GM19035 (cell line): ENCODE data around the gene WNT4.

Source experiments
- ATAC-seq: cut with Tn5 transposase; IDR thresholded peaks from one replicate; pipeline ENCODE4 v1.9.1; 2021; ENCODE audit not compliant: unreplicated experiment

Gene WNT4

GRCh38 chr1:22089134-22089571 lies 53.7 kb downstream of the WNT4 start:
- ATAC-seq: no peak

GRCh38 chr1:22088331-22088730 lies 54.6 kb downstream of the WNT4 start:
- ATAC-seq: no peak

GRCh38 chr1:22080191-22080590 lies 62.7 kb downstream of the WNT4 start:
- no peak for ATAC-seq

- ATAC-seq: no peak
These were observed 64.8 kb downstream of the WNT4 start for GRCh38 chr1:22078133-22078532.

- no peak for ATAC-seq
These were observed 65.2 kb downstream of the WNT4 start for GRCh38 chr1:22077728-22078127.

GRCh38 chr1:22076346-22076745 lies 66.6 kb downstream of the WNT4 start:
- no peak for ATAC-seq

- ATAC-seq: no peak
These were observed 67.2 kb downstream of the WNT4 start for GRCh38 chr1:22075718-22076117.

GRCh38 chr1:22074803-22075202 lies 68.1 kb downstream of the WNT4 start:
- no peak for ATAC-seq

GRCh38 chr1:22071511-22071910 lies 71.4 kb downstream of the WNT4 start:
- no peak for ATAC-seq
